NCI-H2196 treated with DMSO at 0.1 percent for 48 hours (cell line): ENCODE measurements around the gene ZFYVE28.

ENCODE experiments used
- DNase-seq: peaks from one replicate; lab custom pipeline; 2025; ENCODE audit not compliant: unreplicated experiment; lab: John Stamatoyannopoulos, UW

The ZFYVE28 gene

DNA sequence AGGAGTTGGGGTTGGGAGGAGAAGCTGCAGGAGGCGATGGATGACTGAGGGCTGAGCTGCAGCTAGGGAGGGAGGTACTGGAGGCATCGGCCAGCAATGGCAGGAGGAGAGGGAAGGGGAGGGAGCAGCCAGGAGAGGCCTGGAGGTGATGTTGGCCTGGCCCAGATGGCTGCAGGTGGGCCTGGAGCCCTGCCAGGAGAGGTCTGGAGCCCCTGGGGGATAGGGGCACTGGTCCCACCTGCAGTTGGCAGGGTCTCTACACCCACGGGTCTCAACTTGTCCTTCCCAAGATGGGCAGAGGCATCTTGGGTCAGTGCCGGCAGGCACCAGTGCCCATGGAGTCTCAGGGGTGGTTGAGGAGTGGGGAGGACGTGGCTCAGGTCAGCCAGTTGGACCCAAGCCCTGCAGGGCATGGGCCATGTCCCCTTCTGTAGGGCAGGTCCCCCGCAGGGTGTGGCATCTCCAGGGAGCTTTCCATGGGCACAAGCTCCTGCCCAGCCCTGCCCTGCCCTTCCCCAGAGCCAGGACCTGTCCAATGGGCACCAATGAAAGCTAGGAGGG is 153.9 kb downstream of the ZFYVE28 start:
- no peak for DNase-seq

DNA sequence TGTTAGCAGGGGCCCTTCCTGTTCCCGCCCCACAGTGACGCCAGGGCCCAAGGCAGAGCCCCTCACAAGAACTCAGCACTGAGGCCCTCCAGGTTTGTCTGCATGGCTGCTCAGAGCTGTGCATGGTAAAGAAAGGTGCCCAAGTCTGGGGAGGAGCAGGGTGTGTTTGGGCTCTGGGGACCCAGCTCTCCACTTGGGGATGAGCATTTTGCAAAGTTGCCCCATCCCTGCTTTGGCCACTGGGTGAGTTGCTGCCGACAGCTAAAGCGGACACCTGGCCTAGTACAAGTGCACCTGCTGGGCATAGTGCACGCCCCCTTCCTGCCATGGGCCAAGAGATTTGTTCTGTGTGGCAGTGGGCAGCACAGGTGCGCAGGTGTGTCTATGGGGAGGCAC is 154.5 kb downstream of the ZFYVE28 start:
- DNase-seq = peak; percentile 55

DNA sequence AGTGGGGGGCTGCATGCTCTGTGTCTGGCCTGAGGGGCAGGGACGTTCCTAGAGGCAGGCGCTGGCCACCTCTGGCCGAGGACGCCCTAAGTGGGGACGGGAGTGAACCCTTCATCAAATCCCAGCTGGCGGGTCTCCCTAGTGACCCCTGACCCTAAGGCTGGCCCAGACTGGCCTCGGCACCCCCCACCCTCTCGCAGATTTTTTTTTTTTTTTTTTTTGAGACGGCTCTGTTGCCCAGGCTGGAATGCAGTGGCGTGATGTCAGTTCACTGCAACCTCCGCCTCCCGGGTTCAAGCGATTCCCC is 155.5 kb downstream of the ZFYVE28 start:
- no peak for DNase-seq

DNA sequence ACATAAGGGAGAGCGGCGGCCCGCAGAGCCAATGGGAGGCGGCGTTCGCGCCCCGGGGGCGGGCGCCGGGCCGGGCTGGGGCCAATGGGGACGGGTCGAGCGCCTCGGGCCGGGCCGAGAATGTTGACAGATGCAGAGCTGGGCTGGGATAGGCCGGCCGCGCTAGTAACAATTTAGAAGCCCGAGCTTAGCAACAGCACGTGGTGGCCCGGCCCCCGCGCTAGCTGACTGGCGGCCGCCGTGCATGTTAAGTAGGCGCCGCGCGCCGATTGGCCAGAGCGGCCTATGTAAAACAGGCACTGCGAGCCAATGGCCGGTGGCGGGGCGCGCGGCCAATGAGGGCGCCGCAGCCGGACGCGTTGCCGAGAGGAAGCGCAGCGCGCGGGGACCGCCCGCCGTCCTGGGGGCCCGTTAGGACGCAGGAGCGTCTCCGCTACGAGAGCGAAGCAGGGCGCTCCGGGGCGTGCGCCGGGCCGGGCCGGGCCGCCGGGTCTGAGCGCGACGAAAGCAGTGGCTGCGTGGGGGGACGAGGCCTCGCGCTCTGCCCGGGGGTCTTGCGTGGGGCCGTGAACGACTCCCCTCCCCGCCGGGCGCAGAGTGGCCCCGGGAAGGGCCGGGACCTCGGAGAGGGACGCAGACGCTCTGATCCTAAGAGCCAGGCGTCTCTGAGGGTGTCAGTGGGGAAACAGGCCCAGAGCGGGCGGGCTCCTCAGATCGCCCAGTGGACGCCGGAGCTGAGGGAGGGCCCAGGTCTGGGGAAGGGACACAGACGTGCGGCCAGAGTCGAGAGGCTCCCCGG is 156.1 kb downstream of the ZFYVE28 start:
- DNase-seq = peak; percentile 99

DNA sequence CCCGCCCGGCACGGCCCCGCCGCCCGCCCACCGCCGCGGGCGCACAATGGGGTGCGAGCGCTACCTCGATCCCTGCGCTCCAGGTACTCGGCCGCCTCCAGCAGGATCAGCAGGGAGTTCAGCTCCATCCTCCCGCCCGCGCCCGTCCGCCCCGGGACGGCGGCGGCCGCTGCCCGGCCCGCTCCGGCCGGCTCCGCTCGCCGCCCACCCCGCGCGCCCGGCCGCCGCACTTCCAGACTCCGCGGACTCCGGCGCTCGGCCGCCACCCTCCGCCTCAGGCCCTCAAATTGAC is 156.6 kb downstream of the ZFYVE28 start, which contains the start of gene MXD4:
MXD4 (minus strand) TSS at position 257 of the 292 bp plus-strand sequence; CDS start at position 128, 129 bp downstream.
- no peak for DNase-seq

DNA sequence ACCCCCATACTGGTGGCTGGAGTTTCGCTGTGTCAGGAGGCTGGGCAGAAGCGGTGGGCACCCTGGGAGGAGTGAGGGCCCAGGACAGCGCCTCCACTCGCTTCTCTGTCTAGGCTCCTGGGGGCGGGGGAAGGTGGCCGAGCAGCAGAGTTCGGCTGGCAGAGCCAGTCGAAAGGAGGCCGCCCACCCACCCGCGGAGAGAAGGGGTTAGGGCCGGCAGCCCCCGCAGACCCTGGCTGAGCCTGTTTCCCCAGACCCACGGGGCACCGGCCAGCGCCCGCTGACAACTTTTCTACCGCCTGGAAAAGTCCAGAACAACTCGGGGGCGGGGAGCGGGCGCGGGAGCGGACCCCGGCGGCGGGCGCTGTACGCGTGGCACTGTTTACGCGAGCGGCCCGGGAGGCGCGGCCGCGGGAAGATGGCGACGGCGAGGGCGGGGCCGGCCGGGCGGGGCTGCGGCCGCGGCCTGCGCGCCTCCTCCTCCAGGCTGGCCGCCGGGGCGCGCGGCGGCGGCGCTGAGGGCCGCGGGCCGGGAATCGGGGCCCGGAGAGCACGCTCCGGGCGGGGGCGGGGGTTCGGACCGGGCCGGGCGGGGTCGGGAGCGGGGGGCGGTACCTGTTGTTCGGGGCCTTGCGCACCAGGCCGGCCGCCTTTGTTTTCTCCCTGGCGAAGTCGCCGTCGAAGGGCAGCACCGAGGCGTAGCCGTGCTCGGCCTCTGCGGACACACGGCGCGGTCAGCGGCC is 157.2 kb downstream of the ZFYVE28 start:
- DNase-seq = no peak

DNA sequence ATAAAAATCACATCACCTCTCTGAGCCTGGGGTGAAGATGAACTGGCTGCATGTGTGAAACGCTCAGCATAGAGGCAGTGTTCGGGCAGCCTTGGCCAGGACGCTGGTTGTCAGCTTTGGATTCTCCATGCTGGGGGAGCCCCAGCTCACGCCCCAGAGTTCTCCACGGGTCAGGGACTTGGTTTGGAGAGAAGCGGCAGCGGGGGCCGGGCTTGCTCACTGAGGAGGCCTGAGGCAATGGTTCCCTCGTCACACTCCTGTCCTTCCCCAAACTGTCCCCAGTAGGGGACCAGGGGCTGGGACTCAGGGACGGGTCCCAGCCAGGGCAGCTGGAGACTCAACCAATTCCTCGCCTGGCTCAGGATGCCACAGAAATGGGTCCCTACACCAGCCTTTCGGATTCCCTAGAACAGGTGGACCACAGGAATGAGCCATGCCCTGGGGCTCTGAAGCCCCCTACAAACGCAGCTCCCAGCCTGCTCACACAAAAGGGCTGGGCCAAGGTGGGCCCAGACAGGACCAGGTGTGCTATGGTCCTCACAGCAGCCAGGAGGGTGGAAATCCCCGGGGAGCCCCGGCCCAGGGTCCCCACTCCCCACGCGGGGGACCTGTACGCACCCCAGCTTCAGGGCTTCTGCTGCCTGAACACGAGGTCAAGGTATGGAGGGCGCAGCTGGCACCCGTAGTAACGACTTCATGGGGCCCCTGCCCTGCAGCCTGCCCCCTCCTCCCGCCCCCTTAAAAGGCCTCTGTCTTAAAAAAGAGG is 157.9 kb downstream of the ZFYVE28 start:
- DNase-seq = no peak

DNA sequence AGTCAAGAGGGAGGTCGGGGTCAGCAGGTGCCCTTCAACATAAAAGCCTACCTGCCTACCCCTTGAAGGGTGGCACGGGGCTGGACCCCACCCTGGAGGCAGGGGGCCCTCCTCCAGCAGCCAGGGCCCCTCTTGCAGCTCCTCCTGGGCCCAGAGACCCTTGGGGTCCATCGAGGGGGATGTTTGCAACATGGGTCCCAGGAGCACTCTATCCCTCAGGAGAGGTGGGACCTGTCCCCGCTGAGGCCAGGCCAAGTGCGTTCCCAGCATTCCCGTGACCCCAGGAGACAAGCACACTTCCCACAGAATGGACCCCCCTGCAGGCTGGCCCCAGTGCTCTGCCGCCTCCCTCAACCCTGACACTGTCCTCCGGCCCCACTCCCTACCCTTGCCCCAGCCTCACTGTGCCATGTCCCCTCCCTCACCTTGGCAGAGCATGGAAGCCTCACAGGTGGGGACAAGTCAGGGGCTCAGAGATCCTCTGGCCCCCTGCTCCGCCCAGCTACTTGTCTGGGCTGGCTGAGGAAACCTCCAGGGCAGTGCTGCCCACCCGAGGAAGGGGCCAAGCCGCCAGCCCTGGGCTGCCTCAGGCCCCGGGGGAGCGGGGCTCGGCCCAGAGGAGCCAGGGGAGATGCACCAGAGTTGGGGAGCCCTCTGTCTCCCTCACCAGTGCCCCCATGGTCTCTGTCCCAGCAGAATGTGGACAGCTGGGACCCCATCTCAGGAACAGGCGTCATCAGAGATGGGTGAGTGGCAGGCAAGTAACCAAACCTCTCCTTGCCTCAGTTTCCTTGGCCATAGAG is 158.7 kb downstream of the ZFYVE28 start:
- DNase-seq = no peak

DNA sequence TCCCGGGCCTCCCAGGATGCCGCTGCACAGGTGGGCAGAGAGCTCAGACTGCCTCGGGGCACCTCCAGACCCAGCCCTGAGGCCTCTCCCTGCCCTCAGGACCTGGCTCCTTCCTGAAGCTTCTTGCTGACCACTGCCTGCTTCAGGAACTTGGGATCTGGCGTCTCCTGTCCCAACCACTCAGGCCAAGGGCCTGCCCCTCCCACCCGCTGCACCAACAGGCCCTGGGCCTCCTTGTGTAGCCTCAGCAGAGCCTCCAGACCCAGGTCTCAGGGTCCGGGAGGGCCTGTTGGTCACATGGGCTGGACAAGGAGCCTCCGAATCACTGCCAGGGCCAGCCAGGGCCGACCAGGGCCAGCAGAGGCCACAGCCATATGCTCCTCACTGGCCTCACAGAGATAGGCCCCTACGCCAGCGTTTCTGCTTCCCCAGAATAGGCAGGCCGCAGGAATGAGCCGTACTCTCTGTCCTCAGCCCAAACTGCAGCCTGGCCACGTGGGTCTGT is 159.4 kb downstream of the ZFYVE28 start:
- no peak for DNase-seq

DNA sequence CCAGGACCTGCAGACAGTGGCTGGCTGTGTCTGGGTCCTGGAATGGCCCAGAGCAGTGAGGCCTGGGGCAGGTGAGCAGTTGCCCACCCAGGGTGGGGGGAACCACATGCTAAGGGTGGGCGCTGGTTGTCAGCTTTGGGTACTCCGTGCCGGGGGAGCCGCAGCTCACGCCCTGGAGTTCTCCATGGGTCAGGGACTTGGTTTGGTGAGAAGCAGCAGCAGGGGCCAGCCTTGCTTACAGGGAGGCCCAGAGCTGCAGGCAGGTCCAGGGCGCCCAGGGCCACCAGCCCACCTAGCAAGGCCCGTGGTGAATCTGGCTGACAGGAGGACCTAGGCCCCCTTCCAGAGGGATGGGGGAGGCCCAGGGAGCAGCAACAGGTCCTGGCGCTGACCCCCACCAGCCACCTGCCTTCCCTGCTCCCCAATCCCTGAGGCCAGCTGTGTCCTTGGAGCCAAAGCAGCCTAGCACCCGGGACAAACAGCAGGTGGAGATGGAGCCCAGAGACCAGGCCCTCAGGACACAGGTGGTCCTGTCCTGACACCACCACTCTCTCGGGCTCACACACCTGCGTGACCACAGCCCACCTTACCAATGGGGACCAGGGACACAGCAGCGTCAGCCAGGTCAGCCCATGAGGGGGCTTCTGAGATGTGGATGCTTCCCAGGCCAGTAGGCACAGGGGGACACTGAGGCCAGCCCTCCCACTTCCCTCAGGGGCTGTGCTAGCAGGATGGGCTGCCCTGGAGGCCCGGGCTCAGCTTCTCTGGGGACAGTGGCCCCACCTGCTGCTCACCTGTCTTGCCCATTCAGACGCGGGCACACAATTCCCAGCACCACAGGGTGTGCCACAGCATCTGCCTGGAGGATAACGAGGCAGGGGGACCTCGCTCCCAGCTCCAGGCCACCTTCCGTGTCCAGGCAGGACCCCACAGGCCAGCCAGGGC is 160.1 kb downstream of the ZFYVE28 start:
- DNase-seq = no peak

DNA sequence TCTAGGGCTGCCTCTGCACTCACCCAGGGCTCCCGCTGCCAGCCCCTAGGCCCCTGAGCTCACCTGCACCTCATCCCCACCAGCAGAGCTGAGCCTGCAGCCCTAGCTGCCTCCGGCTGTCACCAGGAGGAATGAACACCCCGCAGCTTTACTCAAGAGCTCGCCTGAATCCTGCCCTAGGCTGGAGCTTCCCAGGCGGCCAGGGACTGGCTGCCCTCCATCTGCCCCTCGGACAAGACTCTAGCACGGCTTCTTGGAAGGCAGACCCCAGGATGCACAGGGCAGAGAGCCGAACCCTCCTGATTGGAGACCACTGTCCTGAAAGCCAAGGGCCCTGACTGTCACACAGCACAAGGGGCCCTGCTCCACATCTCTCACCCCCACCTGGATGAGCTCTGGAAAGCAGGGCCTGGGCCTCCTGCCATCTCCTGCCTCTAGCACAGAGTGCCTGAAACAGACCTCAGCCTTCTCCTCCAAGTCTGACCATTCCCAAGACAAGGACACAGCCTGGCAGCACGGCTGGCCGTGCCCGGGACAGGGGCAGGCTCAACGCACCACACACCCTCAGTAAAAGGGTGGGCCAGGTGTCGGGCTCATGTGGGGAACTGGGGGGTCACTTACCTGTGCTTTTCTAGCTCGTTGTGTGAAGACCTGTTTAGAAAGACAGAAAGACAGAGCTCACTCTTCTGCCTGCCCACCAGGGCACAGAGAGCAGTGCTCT is 160.9 kb downstream of the ZFYVE28 start:
- no peak for DNase-seq

DNA sequence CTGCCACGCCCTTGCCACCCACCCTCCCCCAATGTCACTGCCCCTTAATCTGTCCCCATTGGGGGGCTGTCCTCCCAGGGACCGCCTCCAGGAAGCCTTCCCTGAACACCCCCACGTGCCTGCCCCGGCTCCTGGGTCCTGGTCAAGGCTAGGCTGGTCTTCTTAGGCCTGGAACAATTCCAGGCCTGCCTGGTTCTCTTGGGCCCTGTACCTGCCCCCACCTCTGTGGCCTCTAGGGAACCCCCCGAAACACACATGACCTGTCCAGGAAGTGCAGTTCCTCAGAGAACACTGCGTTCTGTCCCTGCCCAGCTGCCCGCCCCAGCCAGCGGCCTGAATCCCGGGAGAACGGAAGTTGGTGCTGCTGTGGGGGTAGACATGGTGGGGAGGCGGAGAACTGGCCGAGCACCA is 161.7 kb downstream of the ZFYVE28 start:
- no peak for DNase-seq

DNA sequence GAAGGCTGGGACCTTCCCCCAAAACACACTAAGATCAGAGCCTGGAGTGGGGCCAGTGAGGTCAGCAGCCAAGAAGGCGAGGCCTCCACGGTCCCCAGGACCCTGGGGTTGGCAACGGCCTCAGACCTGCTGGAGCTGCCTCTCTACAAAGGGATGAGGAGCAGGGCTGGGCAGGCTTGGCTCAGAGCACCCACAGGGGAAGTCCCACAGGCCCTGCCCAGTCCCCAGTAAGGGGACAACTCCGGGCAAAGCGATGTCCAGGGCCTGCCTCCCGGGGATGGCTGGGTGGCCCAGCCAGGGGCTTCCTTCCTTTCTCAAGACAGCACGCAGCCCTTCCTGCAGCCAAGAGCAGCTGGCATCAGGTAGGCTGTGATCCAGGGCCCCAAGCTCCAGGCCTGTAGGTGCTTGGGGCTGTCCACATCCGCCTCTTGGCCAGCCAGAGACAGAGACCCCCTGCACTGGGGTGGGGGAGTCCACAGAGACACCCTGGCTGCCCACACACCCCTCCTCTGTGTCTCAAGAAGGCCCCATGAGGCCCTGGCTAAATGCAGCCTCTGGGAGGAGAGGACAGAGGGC is 162.2 kb downstream of the ZFYVE28 start:
- no peak for DNase-seq

DNA sequence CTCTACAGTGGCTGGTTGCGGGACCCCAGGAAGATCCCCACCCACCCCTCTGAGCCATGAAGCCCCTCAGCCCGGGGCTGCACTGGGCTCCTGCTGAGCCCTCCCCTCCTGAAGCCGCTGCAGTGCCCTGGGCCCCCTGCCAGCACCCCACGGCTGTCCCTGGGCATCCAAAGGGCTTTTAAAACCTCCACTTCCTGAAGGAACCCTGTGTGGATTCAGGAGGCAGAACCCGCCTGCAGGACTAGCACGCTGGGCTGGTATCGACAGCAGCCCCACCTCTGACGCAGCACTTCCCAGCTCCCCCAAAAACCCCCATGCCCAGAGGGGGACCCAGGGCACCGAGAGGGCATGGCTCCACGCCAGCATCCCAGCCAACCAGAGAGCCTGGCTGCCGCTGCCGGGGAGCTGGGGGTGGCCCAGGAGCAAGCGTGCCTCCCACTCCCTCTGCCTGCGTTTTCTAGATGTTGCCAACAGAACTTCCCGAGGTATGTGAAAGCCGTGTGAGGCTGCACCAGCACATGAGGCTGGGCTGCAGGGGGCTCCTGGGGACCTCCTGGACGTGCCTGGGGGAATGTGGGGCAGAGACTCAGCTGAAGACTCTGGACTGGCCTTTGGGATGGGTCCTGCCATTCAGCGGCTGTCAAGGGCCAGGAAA is 162.8 kb downstream of the ZFYVE28 start:
- DNase-seq = no peak

DNA sequence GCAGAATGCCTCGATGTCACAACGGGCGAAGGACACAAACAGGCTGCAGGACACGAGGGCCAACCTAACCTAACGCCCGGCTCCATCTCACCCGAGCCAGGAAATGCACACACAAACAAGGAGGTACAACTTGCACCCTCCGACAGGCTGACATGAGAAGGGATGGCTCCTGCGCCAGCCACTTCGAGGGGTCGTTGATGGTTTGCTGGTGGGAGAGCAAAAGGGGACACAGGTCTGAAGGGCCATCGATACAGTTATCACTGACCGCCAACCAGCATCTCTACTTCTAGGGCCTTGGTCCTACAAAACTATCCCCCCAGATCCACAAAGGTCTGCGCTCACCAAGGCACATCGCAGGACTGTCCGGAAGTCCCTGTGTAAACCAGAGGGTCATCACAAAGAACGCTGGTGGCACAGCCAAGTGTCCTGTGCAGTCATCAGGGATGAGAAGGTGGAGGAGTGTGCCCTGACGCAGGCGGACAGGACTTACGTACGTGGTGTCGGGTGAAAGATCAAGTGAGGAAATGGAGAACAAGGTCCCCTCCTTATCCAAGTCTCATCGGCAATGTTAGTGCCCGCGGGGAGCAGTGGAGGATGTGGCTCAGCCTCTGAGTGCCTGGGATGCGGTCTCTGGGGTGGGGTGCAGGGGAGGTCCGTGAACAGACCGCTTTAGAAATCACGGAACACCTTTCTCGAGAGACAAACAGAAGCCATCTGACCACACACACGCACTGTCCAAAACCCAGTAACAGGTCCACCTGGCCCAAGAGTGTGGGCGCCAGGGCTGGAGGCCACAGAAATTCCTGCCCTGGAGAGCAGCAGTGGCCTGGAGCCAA is 163.6 kb downstream of the ZFYVE28 start:
- DNase-seq = no peak

DNA sequence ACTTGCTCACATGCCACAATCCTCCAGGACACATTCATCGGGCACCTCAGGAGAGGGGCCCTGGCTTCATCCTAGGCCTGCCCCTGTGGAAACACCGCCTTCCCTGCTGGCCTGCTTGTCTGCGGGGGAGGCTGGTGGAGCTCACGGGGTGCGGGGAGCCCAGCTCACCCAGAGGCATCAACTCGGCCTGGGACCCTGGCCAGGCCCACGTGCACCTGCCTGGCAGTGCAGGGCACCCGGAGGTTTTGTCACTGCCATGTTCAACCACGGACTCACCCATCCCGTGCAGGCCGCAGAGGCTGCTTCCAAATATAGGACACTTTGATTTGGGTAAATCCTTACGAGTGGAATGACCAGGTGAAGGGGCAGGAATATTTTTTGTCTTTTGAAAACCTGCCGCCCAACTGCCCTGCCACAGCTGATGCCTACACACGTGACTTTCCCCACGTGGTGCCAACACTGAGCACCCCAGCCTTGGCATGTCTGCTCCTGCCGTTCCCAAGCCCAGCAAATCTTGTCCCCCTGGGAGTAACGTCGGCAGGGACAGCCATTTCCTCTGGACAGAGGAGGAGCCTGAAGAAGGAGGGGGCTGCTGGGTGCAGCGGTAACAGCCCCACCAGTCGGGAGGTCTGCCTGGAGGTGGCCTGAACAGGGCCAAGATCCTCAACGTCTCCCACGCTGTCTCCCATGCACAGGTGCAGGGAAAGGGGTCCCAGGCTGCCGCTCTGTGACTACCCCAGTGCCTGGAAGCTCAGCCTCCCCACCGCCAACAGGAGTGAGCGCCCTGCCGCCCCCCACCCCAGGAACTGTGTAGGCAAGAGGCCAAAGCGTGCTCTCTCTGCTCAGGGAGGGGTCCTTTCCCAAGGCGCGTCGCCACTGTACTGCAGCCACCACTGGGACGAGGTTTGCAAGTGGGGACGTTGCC is 165.0 kb downstream of the ZFYVE28 start:
- DNase-seq = no peak
